ENCODE data around the gene DUSP22.

DNA sequence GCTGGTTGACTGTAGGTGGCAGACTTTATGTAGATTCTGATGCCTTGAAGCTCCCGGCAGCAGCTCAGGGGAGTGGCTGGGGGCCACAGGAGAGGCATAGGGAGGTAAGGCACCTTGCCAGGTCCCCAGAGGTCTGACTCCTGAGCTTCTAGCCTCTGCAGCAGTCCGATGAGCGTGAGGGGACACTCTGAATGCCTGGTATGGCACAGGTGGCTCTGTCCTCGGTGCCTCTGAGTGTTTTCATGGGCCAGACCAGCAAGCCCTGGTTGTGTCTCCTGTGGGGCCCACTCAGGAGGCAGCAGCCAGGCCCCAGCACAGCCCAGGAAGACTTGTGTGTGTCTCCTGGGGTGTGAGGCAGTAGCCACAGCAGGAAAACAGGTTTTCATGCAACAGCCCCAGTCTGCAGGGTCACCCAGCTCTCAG, 59.6 kb downstream of the DUSP22 start:
- TF ChIP-seq, protein P1, sequence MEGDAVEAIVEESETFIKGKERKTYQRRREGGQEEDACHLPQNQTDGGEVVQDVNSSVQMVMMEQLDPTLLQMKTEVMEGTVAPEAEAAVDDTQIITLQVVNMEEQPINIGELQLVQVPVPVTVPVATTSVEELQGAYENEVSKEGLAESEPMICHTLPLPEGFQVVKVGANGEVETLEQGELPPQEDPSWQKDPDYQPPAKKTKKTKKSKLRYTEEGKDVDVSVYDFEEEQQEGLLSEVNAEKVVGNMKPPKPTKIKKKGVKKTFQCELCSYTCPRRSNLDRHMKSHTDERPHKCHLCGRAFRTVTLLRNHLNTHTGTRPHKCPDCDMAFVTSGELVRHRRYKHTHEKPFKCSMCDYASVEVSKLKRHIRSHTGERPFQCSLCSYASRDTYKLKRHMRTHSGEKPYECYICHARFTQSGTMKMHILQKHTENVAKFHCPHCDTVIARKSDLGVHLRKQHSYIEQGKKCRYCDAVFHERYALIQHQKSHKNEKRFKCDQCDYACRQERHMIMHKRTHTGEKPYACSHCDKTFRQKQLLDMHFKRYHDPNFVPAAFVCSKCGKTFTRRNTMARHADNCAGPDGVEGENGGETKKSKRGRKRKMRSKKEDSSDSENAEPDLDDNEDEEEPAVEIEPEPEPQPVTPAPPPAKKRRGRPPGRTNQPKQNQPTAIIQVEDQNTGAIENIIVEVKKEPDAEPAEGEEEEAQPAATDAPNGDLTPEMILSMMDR (conservative IDR thresholded peaks at IDR 0.05) = no peak
- TF ChIP-seq ZFX (IDR thresholded peaks at IDR 0.05) = no peak
